Stimulated activated CD4-positive, alpha-beta T cell treated with anti-CD3 and anti-CD28 coated beads, TNF-alpha, amount 100 ng/mL, for 48 hours (primary cell): ENCODE data around the gene FAM229B.
"Not testable (repeated sequence)": the region's sequence is repeated elsewhere in the genome, so short reads cannot be mapped to it uniquely, and the experiment has no call there.

Experiments
- DNase-seq, 3 donors: peaks; one replicate each; pipeline ENCODE4 v3.0.0-alpha.2; 2020; ENCODE audit warnings: low read depth in 3 of 3

Gene FAM229B, protein sequence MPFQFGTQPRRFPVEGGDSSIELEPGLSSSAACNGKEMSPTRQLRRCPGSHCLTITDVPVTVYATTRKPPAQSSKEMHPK

DNA sequence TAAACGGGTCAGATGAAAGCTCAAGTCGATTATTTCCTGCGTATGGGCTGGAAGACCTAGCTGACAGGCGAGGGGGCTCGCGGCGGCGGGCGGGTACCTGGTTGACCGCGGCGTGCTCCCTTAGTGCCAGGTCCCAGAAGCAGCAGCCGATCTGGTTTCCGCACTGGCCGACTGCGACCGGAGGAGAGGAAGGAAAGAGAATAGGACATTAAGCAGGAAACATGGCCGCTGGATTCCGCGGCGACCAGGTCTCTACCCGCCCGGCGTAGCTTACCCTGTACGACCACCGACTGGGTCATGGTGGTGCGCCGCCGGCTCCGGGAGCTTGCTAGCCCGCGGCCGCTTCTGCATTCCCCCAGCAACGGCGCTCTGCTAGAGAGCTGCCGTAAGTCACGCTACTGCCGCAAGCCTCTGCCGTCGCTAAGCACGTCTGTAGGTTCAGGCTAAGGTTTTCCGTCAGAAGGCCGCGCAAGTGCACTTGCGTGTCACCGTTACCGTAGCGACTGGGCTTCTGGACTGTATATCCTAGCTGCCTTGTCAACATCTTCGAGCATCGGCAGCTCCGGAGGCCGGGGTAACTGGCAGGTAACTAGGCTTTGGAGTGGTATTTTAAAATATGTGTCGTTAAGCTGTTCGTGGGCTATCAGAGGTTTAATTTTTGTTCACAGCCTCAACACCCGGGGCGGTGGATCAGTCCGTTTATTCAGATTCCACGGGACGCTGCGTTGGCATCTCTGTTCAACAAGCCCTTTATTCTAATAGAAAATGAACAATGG, at the start of gene FAM229B, which contains the start of gene TUBE1:
TSS of gene FAM229B (plus strand) at position 456 of the 776 bp plus-strand sequence. CDS start 11,693 bp downstream, outside the sequence.
TSS of gene TUBE1 (minus strand) at position 347 of the 776 bp plus-strand sequence. CDS start at position 299, 48 bp downstream.
- peak; percentile 78 to 85 (median 84) for DNase-seq

DNA sequence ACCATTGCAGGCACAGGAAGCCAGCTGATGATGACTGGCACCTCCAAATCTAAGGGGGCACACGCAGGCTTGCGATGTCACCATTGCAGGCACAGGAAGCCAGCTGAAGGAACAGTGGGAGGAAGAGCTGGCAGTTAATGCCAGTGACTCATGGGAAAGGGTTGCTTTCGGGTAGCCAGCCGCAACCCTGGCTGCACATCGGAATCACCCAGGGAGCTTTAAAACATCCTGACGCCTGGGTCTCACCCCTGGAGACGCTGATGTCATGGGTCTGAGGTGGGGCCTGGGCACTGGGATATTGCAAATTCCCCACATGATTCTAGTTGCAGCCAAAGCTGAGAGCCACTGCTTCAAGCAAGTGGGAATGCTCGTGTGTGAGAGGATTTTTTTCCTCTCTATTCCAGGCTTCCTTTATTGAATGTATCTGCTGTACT, 49.6 kb upstream of the FAM229B start:
- no peak for DNase-seq

DNA sequence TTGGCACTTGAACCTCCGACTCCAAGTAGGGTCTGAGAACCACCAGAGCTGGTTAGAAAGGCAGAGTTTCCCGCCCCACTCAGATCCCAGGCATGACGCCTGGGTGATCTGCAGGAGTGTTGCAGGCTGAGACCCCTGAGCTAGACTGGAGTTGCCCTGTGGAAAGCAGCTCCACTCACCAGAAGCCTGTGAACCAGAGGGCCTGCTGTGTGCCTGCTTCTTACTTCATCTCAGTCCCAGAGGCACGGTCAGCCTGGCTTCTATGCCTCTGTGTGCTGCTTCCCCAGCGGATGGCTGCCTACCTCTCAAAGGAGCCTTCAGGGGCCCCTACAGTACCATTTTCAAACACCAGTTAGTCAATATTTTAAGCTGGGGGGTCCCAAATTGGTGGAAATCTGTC, 49.1 kb upstream of the FAM229B start:
- no peak for DNase-seq

DNA sequence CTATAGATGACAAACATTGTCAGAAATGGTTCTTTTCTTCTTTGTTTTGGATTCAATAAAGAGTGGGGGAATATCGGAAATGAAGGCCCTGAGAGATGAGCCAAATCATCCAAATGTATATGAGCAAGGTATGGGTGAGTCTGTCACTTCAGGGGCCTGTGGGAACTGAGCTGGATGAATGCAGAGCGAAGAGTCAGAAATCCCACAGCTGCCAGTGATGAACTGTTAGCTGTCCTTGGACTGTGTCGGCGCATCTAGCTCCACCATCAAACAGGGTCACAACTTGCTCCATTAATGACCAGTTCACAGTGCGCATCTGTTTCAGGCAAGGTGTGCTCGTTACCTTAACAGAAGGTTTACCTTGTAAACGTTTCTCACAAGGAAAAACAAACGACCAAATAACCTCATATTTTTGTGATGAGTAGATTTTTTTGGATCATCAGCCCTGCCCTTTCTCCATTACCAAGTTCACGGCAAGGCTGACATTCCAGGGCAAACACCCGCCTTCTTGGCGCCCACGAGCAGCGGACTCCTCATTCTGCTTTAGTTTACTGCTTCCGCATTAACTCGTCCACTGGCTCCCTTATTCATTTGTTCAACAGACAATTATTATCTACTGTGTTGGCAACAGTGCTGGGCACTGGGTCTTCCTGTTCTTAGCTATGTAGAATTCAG, 48.5 kb upstream of the FAM229B start:
- DNase-seq: no peak

DNA sequence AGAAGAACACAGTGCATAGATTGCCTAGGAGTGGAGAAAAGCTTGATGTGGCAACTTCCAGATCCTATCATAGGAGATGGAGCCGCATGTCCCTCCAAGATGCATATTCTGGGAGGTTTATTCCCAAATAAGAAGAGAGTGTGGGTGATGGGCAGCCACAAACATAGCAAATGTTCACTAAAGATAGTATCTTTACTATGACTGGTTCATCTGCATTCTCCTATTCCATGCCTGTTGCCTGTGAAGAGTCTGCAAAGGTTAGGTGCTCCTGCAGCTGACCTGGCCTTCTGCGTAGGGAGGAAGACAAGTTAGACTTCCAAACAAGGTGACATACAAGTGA, 48.0 kb upstream of the FAM229B start:
- DNase-seq: no peak

DNA sequence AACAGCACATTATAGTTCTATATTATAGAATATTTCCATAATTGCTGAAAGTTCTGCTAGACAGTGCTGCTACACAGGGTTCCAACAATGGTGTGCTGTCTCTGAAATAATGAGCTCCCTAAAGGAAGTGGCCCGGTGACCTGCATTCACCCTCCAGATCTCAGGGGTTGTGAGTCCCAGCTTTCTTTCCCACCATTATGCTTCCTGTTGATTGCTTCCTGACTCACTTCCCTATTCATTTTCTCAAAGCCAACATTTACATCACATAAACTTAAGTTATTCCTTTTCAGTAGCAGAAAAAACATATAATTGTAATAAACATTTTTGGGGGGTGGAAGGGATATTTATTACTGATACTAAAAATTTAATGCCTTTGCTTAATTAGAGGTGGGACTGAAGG, 46.4 kb upstream of the FAM229B start:
- no peak for DNase-seq

DNA sequence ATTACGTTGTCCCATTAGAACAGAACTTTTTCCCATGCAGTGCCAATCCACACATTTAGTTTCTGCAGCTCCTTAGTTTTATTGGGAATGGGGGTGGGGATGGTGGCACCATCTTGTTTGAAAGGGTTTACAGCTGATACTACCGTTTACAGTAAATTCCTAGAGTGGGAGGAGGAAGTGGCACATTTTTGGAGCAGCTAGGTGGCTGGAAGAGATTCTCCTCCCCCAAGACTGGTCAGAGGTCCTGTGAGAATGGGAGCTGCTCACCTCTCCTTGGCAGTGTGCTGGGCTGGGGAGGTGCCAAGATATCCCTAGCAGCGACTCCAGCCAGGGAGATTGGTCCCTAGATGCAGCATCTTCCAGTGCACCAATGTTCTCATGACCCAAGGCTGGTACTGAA, 45.9 kb upstream of the FAM229B start:
- no peak for DNase-seq

DNA sequence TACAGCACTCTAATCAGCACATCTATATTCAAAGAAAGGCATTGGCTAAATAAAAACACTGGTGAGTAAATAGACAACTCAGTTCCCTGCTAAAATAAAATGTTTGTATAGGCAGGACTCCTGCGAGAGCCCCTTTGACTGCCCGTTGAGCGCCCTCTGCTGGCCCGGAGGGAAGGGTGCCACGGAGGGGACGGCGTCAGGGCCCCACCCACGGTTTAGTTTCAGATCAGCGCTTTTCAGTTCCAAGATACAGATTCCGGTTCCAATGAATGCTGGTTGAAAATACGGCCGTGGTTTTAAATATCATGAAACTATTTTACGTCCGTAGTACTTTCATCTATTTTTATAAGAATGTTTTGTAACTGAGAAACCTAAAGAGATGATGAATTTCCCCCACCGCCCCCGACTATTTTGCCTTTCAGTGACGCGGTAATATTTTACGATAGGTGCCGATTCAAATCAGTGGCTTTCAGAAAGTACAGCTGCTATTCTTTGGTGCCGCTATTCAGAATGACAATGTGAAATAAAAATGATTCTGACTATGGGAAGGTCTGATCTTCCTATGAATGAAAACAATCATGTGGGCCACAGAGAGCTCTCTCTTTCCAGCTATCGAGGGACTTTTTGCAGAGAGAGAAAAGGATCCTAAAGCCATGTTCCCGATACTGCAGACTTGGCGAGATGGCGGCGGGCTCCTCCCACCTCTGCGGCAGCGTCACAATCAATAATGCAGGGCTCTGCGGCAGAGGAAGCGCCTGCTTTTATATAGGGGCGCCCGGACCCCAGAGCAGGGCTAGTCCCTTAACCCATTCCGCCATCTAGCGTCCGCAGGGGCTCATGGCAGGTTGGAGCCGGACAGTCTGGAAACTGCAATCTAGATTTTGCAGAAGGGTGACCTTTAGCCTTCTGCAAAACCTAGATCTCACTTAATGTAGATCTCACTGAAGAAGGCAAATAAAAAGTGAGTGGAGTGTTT, 44.1 kb upstream of the FAM229B start:
- DNase-seq: peak; percentile 87 to 89 (median 88)

DNA sequence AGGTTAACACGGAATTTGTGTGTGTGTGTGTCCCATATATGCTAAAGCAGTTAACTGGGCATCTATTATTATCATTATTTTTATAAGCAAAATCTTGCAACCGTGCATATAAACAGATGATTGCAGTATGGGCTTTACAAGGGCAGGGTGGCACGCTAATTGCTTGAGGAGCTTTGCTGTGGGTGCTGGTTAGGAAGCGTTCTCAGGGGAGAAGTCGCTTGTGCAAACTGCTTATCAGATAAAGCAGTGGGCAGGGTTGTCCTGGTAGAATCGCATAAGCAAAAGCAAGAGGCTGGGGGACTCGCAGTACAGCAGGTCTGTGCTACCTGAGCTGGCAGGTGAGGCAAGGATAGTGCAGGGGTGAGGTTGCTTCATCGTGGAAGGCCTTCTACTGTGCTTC, 43.2 kb upstream of the FAM229B start:
- no peak for DNase-seq

DNA sequence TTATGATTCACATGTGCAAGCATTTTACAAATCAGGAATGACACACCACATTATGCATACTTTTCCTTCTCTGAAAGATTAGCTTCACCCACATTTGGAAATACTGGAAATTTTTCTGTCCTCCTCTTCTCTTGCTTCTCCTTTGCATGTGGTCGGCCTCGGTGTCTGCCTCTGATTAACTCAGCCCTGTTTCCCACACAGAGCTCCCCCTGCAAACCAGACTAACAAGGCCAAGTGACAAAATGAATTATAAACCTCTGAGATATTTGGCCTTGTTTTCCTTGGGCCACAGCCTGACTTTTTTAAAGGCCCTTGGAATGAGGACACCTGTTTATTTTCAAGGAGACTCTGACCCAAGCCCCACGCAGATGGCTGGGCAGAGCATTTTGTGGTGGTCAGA, 42.5 kb upstream of the FAM229B start:
- DNase-seq: no peak

DNA sequence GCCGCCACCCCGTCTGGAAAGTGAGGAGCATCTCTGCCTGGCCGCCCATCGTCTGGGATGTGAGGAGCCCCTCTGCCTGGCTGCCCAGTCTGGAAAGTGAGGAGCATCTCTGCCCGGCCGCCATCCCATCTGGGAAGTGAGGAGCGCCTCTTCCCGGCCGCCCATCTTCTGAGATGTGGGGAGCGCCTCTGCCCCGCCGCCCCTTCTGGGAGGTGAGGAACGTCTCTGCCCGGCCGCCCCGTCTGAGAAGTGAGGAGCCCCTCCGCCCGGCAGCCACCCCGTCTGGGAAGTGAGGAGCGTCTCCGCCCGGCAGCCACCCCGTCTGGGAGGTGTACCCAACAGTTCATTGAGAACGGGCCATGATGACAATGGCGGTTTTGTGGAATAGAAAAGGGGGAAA, 39.9 kb upstream of the FAM229B start:
- not testable (repeated sequence) for DNase-seq

DNA sequence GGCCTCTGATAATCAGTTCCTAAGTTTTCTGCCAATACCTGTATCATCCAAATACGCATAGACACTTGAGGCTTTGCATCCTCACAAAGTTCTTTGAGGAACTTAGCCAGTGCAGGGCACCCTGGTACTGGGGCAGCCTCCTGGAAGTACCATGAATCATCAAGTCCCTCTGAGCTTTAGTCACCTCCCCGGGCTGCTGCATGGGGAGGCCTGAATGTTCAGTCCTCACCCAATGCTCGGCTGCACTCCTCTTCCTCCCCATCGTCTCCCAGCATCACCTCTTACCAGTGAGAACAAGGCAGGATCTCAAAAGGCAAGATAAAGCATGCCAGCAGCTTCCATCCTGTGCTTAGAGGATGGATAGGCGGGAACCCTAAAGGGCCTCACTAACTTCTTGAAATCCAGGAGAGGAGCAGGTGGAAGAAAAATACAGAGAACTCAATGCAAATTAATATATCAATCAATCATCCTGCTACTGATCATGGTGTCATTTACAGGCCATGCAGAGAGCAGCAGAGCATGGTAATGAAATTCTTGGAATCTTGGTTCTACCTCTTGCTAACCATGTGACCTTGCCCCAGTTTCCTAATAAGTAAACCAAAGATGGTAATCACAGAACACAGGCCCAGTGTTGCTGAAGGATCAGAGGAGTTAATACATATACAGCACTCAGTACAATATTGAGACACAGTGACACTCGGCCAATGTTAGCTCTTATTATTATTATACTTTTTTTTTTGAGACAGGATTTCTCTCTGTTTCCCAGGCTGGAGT, 38.2 kb upstream of the FAM229B start:
- no peak for DNase-seq

DNA sequence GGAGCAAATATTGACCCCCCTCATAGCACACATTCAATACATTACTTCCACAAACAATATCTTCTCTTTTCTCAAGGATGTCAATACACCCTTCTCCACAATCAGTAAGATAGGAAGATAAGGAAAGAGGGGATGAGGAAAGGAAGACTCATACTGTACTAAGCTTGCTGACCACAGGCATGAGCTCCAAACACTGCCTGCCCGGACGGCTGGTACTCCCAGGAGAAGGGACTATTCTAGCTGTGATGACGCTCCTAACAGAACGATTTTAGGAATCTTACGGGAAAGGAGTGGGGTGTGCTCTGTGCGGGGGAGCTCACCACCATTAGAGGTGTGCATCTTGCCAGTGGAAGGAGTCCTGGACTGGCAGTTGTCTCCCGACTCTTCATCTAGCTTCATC, 37.4 kb upstream of the FAM229B start:
- DNase-seq: no peak

DNA sequence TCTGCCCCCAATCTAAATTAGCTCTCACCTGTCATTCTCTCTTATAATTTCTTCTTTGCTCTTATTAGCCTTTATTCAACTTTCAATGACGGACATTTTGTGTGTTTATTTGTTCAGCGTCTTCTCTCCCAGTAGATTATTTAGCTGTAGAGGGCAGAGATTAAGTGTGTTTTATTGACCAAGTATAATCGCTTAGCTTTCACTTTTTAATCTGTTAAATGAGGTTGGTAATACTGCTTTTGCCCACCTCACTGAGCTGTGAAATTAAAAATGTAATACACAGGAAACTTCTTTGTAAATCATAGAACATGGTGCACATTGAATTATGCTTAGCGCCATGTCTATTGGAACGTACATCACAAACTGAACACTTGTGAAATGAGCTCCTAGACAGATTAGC, 37.0 kb upstream of the FAM229B start:
- DNase-seq: no peak

DNA sequence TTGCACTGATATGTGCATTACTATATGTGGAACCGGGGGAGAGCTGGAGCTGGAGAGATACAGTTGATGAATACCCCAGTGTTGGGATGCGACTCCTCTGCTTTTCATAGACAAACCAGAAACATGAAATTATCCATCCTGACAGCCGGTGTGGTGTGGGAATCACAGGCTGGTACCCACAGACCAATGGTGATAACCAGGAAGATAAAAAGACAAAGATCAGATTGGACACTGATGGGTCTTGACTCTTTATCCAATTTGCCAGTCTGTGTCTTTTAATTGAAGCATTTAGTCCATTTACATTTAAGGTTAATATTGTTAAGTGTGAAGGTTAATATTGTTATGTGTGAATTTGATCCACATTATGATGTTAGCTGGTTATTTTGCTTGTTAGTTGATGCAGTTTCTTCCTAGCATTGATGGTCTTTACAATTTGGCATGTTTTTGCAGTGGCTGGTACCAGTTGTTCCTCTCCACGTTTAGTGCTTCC, 36.1 kb upstream of the FAM229B start:
- DNase-seq: not testable (repeated sequence)

DNA sequence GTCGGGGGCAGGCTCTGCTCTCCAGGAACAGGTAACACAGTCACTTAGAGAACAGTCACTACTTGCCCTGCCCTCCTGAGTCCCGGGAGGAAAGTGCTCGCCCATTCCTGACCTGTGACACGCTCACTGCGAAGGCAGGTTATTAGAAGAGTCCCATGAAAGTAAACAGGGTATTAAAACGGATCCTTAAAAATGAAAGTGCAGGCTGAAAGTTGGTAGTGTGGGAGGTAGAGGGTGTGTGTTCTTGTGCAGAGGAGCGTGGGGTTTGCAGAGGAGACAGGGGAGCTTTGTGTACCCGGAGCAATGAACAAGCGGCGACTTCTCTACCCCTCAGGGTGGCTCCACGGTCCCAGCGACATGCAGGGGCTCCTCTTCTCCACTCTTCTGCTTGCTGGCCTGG, 33.4 kb upstream of the FAM229B start, which contains the start of gene CCN6:
TSS of gene CCN6 (plus strand) at position 104 of the 400 bp plus-strand sequence. CDS start at position 358, 254 bp downstream.
- no peak for DNase-seq

DNA sequence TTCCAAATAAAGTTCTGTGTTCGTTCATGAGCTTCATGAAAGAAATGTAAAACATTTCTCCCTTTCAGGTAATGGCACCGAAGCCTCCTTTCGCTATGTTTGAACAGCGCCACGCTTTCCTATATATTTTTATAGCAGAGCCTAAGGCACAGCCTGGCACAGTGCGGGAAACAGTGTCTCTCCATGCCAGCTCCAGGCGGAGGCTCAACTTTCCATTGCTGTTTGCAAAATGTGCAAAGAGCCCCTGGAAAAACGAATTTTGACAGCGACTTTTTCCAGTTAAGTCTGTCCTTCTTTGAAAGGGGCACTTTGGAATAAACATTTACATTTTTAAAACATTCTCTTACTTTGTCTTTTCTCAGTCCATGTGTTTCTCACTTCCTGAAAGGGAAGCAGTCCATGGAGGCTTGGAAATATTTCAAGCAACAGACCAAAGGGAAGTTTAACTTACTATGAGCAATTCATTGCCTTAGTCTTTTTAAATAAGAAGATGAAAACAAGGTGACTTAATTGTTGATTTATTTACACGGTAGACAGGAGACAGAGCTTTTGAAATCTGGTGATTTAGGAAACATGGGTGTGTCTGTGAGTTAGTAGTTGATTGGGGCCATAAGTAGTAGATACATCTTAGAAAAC, 32.7 kb upstream of the FAM229B start:
- DNase-seq: no peak

DNA sequence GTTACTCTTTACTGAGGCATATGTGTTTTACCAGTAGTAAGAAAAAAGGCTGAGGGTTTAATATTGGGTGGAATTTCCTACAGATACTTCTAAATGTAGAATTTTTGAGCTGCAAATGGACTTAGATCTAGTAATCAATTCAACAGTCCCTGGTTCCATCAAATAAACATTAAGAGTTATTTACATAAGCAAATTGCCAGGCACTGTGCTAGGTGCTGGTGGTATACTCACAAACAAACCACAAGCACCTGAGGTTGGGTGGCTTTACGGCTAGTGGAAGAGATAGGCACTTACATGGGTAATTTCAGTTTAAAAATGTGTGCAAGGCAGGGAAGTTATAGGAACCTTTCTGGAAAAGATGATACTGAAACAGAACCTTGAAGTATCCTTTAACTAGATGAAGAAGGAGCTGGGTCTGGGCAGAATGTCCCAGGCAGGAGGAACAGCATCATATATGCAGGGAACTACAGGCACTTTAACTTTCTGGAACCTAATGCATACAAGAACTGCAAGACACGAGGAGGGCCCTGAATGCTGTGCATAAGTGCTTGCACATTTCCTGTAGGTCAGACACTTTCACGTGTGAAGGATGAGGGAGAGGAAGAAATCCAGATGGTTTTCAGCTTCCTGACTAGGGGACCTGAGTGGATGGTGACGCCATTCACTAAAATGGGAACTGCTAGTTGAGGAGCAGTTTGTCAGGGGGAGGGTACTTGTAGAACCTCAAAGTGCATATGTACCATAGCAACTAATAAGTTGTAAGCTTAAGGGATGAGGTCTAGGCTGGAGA, 29.0 kb upstream of the FAM229B start:
- DNase-seq: no peak

DNA sequence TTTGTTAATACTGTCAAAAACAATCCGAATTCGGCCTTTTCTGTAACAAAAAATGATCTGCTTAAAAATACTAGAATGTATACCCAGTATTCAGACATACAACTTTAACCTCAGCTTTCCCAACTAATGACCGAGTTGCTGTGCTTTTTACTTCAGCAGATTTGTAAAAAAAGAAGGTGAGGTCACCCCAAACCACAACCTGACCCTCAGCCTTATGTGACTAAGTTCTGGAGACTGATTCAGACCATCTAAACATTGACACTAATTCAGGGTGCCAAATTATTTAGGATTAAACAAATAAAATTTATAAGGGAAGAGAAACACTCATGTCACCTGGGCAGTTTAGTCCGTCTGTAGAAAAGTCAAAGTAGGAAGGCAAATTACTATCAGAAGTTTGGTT, 25.8 kb upstream of the FAM229B start:
- DNase-seq: no peak
